K562 (cell line): ENCODE measurements around the gene ACSS2. TPM values are rescaled to one million over a fixed set of nuclear protein-coding genes. Genes with fewer than 3 reads are reported as not detected.

Experiments used
- BRD9 ChIP-seq: fragments of 450-650 bp; IDR thresholded peaks from 2 replicates; pipeline ENCODE4 v1.6.1; 2018; ENCODE audit warnings: low read depth; ENCODE audit not compliant: partially characterized antibody
- CSDE1 ChIP-seq, 2 experiments: fragments of 450-650 bp; IDR thresholded peaks; 2 replicates each; pipeline ENCODE4 v1.6.1; 2016; ENCODE audit warnings: mild to moderate bottlenecking in 1 of 2
- ELF1 ChIP-seq: fragments of 200-800 bp; sonication (Bioruptor generic); IDR thresholded peaks from 2 replicates; pipeline ENCODE4 v1.6.1; 2016; ENCODE audit warnings: missing genetic modification characterization, missing compliant biosample characterization
- EZH2 ChIP-seq: IDR thresholded peaks from 2 replicates; pipeline ENCODE4 v1.6.1; 2012; ENCODE audit warnings: low read depth, mild to moderate bottlenecking, inconsistent platforms, low read length, borderline replicate concordance
- GATAD2A ChIP-seq: fragments of 450-650 bp; IDR thresholded peaks from 2 replicates; pipeline ENCODE4 v1.6.1; 2017
- KLF13 ChIP-seq: fragments of 450-650 bp; IDR thresholded peaks from 2 replicates; pipeline ENCODE4 v1.6.1; 2016; ENCODE audit warnings: missing genetic modification characterization, low read depth, mild to moderate bottlenecking, missing compliant biosample characterization, moderate library complexity, borderline replicate concordance
- MCM5 ChIP-seq: fragments of 450-650 bp; IDR thresholded peaks from 2 replicates; pipeline ENCODE4 v1.6.1; 2016; ENCODE audit warnings: low read depth
- MEF2D ChIP-seq: conservative IDR thresholded peaks from 2 replicates; pipeline ENCODE4 v1.6.1; 2016; ENCODE audit warnings: low read depth, missing genetic modification characterization, missing compliant biosample characterization
- NBN ChIP-seq: fragments of 450-650 bp; IDR thresholded peaks from 2 replicates; pipeline ENCODE4 v1.6.1; 2016; ENCODE audit warnings: low read depth, mild to moderate bottlenecking
- NCOA6 ChIP-seq: fragments of 450-650 bp; IDR thresholded peaks from 2 replicates; pipeline ENCODE4 v1.6.1; 2017; ENCODE audit warnings: mild to moderate bottlenecking
- NFYB ChIP-seq: IDR thresholded peaks from 2 replicates; pipeline ENCODE4 v1.6.1; 2011; ENCODE audit warnings: mild to moderate bottlenecking, moderate library complexity; ENCODE audit not compliant: insufficient read length; ENCODE audit errors: extremely low read depth
- PHF20 ChIP-seq: fragments of 450-650 bp; IDR thresholded peaks from 2 replicates; pipeline ENCODE4 v1.6.1; 2018; ENCODE audit not compliant: partially characterized antibody
- POLR3G ChIP-seq: IDR thresholded peaks from 2 replicates; pipeline ENCODE4 v1.6.1; 2011; ENCODE audit not compliant: insufficient read length, insufficient replicate concordance; ENCODE audit errors: extremely low read depth
- RBM34 ChIP-seq: fragments of 200-400 bp; formaldehyde crosslinking; IDR thresholded peaks from 2 replicates; pipeline ENCODE4 v1.6.1; 2018; ENCODE audit warnings: low read length, borderline replicate concordance; ENCODE audit not compliant: insufficient read depth
- RNF2 ChIP-seq: sonication (generic); IDR thresholded peaks from 2 replicates; pipeline ENCODE4 v1.6.1; 2016
- SREBF2 ChIP-seq: sonication (generic); formaldehyde crosslinking; IDR thresholded peaks from 2 replicates; pipeline ENCODE4 v1.4.0; 2020; ENCODE audit warnings: mild to moderate bottlenecking, missing genetic modification reagents
- ZNF124 ChIP-seq: sonication (generic); formaldehyde crosslinking; IDR thresholded peaks from 2 replicates; pipeline ENCODE4 v1.8.1; 2022; ENCODE audit warnings: missing genetic modification reagents
- polyA plus RNA-seq, 8 experiments: library from polyadenylated mRNA; depleted of rRNA in 4 of 8; stranded (reverse) in 5 of 8; unstranded in 3 of 8; fragments of >200 nt; fragmentation: Nextera tagmentation in 2 of 8; fragmentation: Illumina TruSeq in 1 of 8; extraction: Ambion mirVana in 2 of 8; extraction: Trizol in 1 of 8; gene quantifications; 2 replicates each; pipeline versions ENCODE4 v1.2.1 to v1.2.3, GENCODE V29; 2011 to 2014; ENCODE audit warnings: inconsistent platforms in 1 of 8, missing spikeins in 1 of 8
- total RNA-seq, 7 experiments: library from RNA; depleted of rRNA in 6 of 7; stranded (reverse); fragments of >200 nt in 6 of 7; fragmentation: Illumina TruSeq in 2 of 7; extraction: Trizol in 2 of 7; gene quantifications; 2 replicates each; pipeline versions ENCODE4 v1.2.1 to v1.2.3, GENCODE V29; 2011 to 2021; ENCODE audit warnings: low replicate concordance in 1 of 7
- TF ChIP-seq, protein P1 (sequence below), 2 experiments: IDR thresholded peaks; 2 replicates each; pipeline ENCODE4 v1.6.1; 2012; ENCODE audit warnings: improper control_type of control experiment in 2 of 2, low read depth in 2 of 2, low read length in 2 of 2, borderline replicate concordance in 1 of 2
- TF ChIP-seq, protein P2 (sequence below): fragments of 200-800 bp; sonication (Bioruptor generic); IDR thresholded peaks from 2 replicates; pipeline ENCODE4 v1.6.1; 2017; ENCODE audit warnings: missing genetic modification characterization, missing compliant biosample characterization
- TF ChIP-seq, protein P3 (sequence below): sonication (generic); formaldehyde crosslinking; IDR thresholded peaks from 2 replicates; pipeline ENCODE4 v1.8.0; 2022; ENCODE audit warnings: mild to moderate bottlenecking, missing genetic modification reagents
- TF ChIP-seq, protein P4 (sequence below): sonication (generic); formaldehyde crosslinking; IDR thresholded peaks from 2 replicates; pipeline ENCODE4 v1.8.0; 2022; ENCODE audit warnings: missing genetic modification reagents, mild to moderate bottlenecking, borderline replicate concordance

The ACSS2 gene
- total and polyA plus RNA-seq, 9 of the 15 experiments (the other 6 are each of a cell fraction or from before 2014, with no cell fraction given), result 21.9 to 246 (median 66.2) TPM

DNA sequence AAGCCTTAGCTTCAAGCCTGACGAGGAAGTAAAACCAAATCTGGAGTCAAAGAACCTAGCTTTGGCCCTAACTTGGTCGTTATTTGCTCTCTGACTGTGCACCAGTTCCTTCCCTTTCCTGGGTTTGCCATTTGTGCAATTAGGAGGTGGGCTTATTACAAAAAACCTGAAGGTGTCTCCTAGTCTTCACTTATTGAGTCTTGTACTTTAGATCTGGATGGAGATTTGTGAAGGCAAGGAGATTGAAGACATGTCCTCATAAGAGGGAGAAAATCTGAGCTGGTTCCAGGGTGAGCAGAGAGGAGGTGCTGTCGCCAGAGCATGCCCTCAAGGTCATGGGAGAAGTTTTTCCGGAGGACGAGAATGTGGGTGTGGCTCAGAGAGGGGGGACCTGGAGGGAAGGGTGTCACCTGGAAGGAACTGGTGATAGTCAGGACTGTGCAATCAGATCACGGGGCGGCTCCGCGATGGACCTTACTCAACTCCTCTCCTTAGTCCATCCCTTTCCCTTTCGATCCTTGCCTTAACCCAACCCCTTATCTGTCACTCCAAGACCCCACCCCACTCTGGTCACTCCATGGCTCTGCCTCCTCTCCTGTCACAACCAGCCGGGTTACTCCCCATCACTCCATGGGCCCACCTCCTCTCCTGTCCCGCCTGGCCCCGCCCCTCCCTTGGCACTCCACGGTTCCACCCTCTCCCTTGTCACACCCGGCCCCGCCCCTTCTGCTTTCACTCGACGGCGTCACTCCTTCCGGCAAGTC lies 588 bp upstream of the ACSS2 start (continued):
- no peak for TF ChIP-seq ELF1 (tag)
- TF ChIP-seq KLF13 (tag), result peak; percentile 64; the same call in 1 of the 2 replicates
- TF ChIP-seq BRD9, result no peak
- TF ChIP-seq SREBF2 (CRISPR knock-in tag), result no peak
- TF ChIP-seq, protein P1, sequence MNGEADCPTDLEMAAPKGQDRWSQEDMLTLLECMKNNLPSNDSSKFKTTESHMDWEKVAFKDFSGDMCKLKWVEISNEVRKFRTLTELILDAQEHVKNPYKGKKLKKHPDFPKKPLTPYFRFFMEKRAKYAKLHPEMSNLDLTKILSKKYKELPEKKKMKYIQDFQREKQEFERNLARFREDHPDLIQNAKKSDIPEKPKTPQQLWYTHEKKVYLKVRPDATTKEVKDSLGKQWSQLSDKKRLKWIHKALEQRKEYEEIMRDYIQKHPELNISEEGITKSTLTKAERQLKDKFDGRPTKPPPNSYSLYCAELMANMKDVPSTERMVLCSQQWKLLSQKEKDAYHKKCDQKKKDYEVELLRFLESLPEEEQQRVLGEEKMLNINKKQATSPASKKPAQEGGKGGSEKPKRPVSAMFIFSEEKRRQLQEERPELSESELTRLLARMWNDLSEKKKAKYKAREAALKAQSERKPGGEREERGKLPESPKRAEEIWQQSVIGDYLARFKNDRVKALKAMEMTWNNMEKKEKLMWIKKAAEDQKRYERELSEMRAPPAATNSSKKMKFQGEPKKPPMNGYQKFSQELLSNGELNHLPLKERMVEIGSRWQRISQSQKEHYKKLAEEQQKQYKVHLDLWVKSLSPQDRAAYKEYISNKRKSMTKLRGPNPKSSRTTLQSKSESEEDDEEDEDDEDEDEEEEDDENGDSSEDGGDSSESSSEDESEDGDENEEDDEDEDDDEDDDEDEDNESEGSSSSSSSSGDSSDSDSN (IDR thresholded peaks at IDR 0.05; ENCODE audit: borderline replicate concordance in 1 of 2, low read depth in 2 of 2, low read length in 2 of 2), result no peak
- TF ChIP-seq GATAD2A, result 0 out of 2 replicates have a peak, but pooled peaks have one; percentile 19
- TF ChIP-seq CSDE1 (IDR thresholded peaks at IDR 0.05), result no peak
- TF ChIP-seq RBM34, result no peak
- no peak for TF ChIP-seq EZH2
- no peak for TF ChIP-seq POLR3G
- TF ChIP-seq, protein P2, sequence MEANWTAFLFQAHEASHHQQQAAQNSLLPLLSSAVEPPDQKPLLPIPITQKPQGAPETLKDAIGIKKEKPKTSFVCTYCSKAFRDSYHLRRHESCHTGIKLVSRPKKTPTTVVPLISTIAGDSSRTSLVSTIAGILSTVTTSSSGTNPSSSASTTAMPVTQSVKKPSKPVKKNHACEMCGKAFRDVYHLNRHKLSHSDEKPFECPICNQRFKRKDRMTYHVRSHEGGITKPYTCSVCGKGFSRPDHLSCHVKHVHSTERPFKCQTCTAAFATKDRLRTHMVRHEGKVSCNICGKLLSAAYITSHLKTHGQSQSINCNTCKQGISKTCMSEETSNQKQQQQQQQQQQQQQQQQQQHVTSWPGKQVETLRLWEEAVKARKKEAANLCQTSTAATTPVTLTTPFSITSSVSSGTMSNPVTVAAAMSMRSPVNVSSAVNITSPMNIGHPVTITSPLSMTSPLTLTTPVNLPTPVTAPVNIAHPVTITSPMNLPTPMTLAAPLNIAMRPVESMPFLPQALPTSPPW (CRISPR knock-in tag), result peak; percentile 73; the same call in 1 of the 2 replicates
- peak; percentile 6 for TF ChIP-seq NFYB
- TF ChIP-seq PHF20, result no peak
- no peak for TF ChIP-seq MEF2D (tag)
- no peak for TF ChIP-seq RNF2
- TF ChIP-seq, protein P3, sequence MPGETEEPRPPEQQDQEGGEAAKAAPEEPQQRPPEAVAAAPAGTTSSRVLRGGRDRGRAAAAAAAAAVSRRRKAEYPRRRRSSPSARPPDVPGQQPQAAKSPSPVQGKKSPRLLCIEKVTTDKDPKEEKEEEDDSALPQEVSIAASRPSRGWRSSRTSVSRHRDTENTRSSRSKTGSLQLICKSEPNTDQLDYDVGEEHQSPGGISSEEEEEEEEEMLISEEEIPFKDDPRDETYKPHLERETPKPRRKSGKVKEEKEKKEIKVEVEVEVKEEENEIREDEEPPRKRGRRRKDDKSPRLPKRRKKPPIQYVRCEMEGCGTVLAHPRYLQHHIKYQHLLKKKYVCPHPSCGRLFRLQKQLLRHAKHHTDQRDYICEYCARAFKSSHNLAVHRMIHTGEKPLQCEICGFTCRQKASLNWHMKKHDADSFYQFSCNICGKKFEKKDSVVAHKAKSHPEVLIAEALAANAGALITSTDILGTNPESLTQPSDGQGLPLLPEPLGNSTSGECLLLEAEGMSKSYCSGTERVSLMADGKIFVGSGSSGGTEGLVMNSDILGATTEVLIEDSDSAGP (CRISPR knock-in tag), result no peak
- TF ChIP-seq, protein P4, sequence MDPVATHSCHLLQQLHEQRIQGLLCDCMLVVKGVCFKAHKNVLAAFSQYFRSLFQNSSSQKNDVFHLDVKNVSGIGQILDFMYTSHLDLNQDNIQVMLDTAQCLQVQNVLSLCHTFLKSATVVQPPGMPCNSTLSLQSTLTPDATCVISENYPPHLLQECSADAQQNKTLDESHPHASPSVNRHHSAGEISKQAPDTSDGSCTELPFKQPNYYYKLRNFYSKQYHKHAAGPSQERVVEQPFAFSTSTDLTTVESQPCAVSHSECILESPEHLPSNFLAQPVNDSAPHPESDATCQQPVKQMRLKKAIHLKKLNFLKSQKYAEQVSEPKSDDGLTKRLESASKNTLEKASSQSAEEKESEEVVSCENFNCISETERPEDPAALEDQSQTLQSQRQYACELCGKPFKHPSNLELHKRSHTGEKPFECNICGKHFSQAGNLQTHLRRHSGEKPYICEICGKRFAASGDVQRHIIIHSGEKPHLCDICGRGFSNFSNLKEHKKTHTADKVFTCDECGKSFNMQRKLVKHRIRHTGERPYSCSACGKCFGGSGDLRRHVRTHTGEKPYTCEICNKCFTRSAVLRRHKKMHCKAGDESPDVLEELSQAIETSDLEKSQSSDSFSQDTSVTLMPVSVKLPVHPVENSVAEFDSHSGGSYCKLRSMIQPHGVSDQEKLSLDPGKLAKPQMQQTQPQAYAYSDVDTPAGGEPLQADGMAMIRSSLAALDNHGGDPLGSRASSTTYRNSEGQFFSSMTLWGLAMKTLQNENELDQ, result no peak
- no peak for TF ChIP-seq ZNF124 (CRISPR knock-in tag)
- no peak; the same call in 1 of the 2 replicates for TF ChIP-seq NBN
- TF ChIP-seq NCOA6, result no peak
- no peak for TF ChIP-seq MCM5
